Endodermal cell (in vitro differentiated cells): Measurements from ENCODE around the gene NOTCH2. TPM values are rescaled to one million over a fixed set of nuclear protein-coding genes. Genes with fewer than 3 reads are reported as not detected.
"Not testable (repeated sequence)": the region's sequence is repeated elsewhere in the genome, so short reads cannot be mapped to it uniquely, and the experiment has no call there.

ENCODE experiments used
- DNase-seq: peaks from one replicate; pipeline ENCODE4 v3.0.0-alpha.2; 2017
- H3K27ac ChIP-seq: 2 replicates; pipeline ENCODE4 v1.5.1; 2013; ENCODE audit warnings: mild to moderate bottlenecking, low read depth, low read length, moderate library complexity
- H3K27me3 ChIP-seq: 2 replicates; pipeline ENCODE4 v1.6.1; 2013; ENCODE audit warnings: mild to moderate bottlenecking, low read length, moderate library complexity; ENCODE audit not compliant: insufficient read depth, control insufficient read depth, poor library complexity, severe bottlenecking
- H3K36me3 ChIP-seq: 2 replicates; pipeline ENCODE4 v1.7.0; 2013; ENCODE audit warnings: mild to moderate bottlenecking, low read length, moderate library complexity; ENCODE audit not compliant: control insufficient read depth, insufficient read depth
- H3K4me1 ChIP-seq: one replicate; pipeline ENCODE4 v1.7.0; 2013; ENCODE audit warnings: low read length; ENCODE audit not compliant: control insufficient read depth, insufficient read depth
- H3K4me3 ChIP-seq: 2 replicates; pipeline ENCODE4 v1.5.1; 2013; ENCODE audit warnings: mild to moderate bottlenecking, low read length, moderate library complexity
- H3K9ac ChIP-seq: 2 replicates; pipeline ENCODE4 v1.6.1; 2013; ENCODE audit warnings: mild to moderate bottlenecking, low read length, moderate library complexity; ENCODE audit not compliant: poor library complexity, severe bottlenecking; ENCODE audit errors: extremely low read depth
- H3K9me3 ChIP-seq: 2 replicates; pipeline ENCODE4 v1.6.1; 2013; ENCODE audit warnings: mild to moderate bottlenecking, low read length, moderate library complexity; ENCODE audit not compliant: control insufficient read depth
- H3K27ac Mint-ChIP-seq: 2 replicates; pipeline ENCODE4 v1.8.0; 2020; ENCODE audit warnings: mixed read lengths
- H3K27me3 Mint-ChIP-seq: 2 replicates; pipeline ENCODE4 v1.8.0; 2021; ENCODE audit warnings: mild to moderate bottlenecking, mixed read lengths; ENCODE audit not compliant: insufficient read depth
- H3K36me3 Mint-ChIP-seq: 2 replicates; pipeline ENCODE4 v1.8.0; 2020; ENCODE audit warnings: low read depth, mixed read lengths
- H3K4me1 Mint-ChIP-seq: 2 replicates; pipeline ENCODE4 v1.8.0; 2020; ENCODE audit warnings: mixed read lengths
- H3K4me3 Mint-ChIP-seq: 2 replicates; pipeline ENCODE4 v1.8.0; 2020; ENCODE audit warnings: mild to moderate bottlenecking, moderate library complexity, mixed read lengths
- H3K9me3 Mint-ChIP-seq: 2 replicates; pipeline ENCODE4 v1.8.0; 2020; ENCODE audit warnings: mild to moderate bottlenecking, mixed read lengths
- WGBS, 2 experiments: methylation state at CpG; one replicate each; pipeline versions ENCODE4 v1.1.5 to v1.1.7; 2013; ENCODE audit warnings: missing lambda C conversion rate in 2 of 2, mixed read lengths in 1 of 2; ENCODE audit not compliant: insufficient coverage in 1 of 2, insufficient read length in 1 of 2; 5-methylcytosine and 5-hydroxymethylcytosine counted together
- total RNA-seq, 2 donors: library from RNA; stranded (reverse); fragmentation: NEBNext Ultra II Directional in 1 of 2; extraction: Animal tissue kit (Norgen Biotek cat#: 25700) in 1 of 2; gene quantifications; 2 replicates in 1 of 2; 3 replicates in 1 of 2; pipeline ENCODE4 v1.2.1, GENCODE V29; 2021

Gene NOTCH2
- total RNA-seq, 2 donors from 2014 or later = 79.0 to 88.3 TPM

DNA sequence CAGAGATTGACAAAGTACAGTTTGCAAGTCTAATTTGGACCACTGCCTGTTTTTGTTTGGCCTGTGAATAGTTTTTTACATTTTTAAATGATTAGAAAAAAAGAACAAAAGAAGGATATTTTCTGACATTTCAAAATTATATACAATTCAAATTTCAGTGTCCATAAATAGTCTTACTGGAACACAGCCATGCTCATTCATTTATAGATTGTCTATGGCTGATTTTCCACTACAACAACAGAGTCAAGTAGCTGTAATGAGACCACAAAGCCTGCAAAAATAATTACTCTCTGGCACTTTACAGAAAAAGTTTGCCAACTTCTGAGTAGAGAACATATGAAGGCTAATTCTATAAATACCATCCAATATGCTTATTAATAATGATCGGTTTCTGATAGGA lies 61.1 kb downstream of the NOTCH2 start:
- not testable (repeated sequence) for H3K4me3 ChIP-seq, H3K27ac ChIP-seq, H3K9me3 Mint-ChIP-seq, H3K27ac Mint-ChIP-seq, H3K4me1 ChIP-seq, H3K4me3 Mint-ChIP-seq, H3K36me3 Mint-ChIP-seq, H3K4me1 Mint-ChIP-seq, H3K36me3 ChIP-seq, DNase-seq, H3K9ac ChIP-seq, H3K27me3 ChIP-seq, H3K9me3 ChIP-seq, H3K27me3 Mint-ChIP-seq
- WGBS, 2 experiments = no CpG with 5 or more reads among the region's 1 CpG

DNA sequence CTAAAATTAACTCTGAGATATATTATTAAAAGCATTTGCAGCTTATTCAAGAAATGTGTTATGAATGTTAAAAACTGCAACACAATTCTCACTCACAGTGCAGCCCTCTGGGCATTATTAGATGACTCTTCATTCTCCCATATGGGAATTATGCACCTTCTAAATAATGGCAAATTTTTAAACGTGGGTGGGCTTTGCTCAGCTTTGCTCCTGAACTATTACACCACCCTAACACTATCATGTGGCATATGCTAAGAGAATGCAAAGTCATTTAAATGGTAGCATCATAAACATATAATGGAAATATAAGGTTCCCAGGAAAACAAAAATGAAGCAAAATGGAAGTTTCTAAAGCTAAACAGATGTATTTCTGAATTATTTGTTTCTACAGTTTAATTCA lies 61.6 kb downstream of the NOTCH2 start:
- not testable (repeated sequence) for H3K27me3 ChIP-seq, H3K27ac ChIP-seq, H3K27ac Mint-ChIP-seq, H3K9ac ChIP-seq, H3K4me1 Mint-ChIP-seq, H3K9me3 Mint-ChIP-seq, DNase-seq, H3K4me3 Mint-ChIP-seq, H3K36me3 ChIP-seq, H3K4me3 ChIP-seq, H3K9me3 ChIP-seq, H3K36me3 Mint-ChIP-seq, H3K27me3 Mint-ChIP-seq, H3K4me1 ChIP-seq
- WGBS, 2 experiments = no CpG with 5 or more reads among the region's 1 CpG

DNA sequence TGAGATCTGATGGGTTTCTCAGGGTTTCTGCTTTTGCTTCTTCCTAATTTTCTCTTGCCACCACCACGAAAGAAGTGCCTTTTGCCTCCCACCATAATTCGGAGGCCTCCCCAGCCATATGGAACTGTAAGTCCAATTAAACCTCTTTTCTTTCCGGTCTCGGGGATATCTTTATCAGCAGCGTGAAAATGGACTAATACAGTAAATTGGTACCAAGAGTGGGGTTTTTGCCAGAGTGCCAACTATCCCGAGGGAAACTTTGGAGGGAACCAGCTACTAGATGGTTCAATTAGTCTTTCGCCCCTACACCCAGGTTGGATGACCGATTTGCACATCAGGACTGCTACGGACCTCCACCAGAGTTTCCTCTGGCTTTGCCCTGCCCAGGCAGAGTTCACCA lies 68.4 kb downstream of the NOTCH2 start:
- not testable (repeated sequence) for H3K4me3 ChIP-seq, H3K9me3 ChIP-seq, H3K27me3 ChIP-seq, H3K9ac ChIP-seq, H3K36me3 ChIP-seq, H3K4me1 Mint-ChIP-seq, H3K9me3 Mint-ChIP-seq, H3K4me1 ChIP-seq, DNase-seq, H3K27ac Mint-ChIP-seq, H3K4me3 Mint-ChIP-seq, H3K27ac ChIP-seq, H3K27me3 Mint-ChIP-seq
- WGBS, 2 experiments = 91 to 97% methylated on average over 5 to 7 of the region's 9 CpGs
- H3K36me3 Mint-ChIP-seq = peaks cover 13% of the 10 kb centered on the region

DNA sequence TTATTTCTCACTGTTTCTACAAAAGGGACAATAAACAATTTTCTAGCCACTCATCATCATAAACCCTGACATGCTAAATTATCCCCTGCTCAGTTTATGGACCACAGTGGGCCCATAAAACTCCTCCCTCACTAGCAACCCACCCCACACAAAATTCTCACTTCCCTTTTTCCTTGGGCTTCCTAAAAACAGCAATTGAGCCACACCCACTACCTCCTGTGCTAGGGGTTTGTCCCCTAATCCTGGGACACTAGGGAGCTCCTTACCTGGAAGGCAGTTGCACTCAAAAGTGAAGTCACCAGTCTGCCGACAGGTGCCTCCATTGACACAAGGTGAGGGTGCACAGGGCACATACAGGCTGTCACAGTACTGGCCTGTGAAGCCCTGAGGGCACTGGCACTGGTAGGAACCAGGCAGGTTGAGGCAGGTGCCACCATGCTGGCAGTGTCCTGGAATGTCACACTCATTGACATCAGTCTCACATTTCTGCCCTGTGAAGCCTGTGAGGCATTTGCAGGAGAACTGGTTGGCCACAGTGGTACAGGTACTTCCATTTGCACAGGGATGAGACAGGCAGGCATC lies 72.6 kb downstream of the NOTCH2 start:
- not testable (repeated sequence) for DNase-seq, H3K9me3 ChIP-seq, H3K4me1 ChIP-seq, H3K27me3 Mint-ChIP-seq, H3K9ac ChIP-seq, H3K27ac ChIP-seq, H3K27ac Mint-ChIP-seq, H3K4me3 Mint-ChIP-seq, H3K9me3 Mint-ChIP-seq, H3K27me3 ChIP-seq, H3K4me1 Mint-ChIP-seq, H3K36me3 ChIP-seq, H3K4me3 ChIP-seq, H3K36me3 Mint-ChIP-seq
- 91% methylated on average over 1 of the region's 1 CpG; no CpG with 5 or more reads in 1 of the 2 experiments for WGBS, 2 experiments

DNA sequence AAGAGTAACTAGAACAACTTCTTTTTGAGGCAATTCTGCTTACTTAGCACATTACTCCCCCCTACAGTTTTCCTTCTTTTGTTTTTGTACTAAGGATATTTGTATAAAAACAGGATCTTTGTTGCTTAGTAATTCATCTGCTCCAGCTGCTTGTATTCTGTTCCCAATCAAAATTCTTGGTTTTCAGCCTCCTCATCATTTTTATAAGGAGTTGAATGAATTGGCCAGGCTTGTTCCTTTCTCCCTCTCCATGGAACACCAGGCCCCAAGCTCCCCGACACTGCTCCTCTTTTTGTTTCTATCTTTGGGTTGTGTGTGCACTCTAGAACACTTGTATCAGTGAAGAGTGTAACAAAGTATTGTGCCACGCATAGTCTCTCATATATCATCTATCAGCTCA lies 73.5 kb downstream of the NOTCH2 start:
- not testable (repeated sequence) for H3K27me3 ChIP-seq, H3K27me3 Mint-ChIP-seq, H3K9me3 Mint-ChIP-seq, H3K4me1 Mint-ChIP-seq, H3K27ac Mint-ChIP-seq, H3K9me3 ChIP-seq, H3K36me3 ChIP-seq, H3K4me1 ChIP-seq, H3K36me3 Mint-ChIP-seq, DNase-seq, H3K9ac ChIP-seq, H3K27ac ChIP-seq, H3K4me3 Mint-ChIP-seq, H3K4me3 ChIP-seq
- no CpG with 5 or more reads among the region's 2 CpGs for WGBS, 2 experiments
